WERI-Rb-1 (cell line): Measurements from ENCODE around the gene LRRC56.
A peak's percentile ranks its signal among the peaks of the same experiment; 100 is the strongest.

Source experiments
- DNase-seq: peaks from one replicate; pipeline ENCODE4 v3.0.0-alpha.2; 2020
- H3K27ac ChIP-seq: fragments of 250-450 bp; sonication (Bioruptor Pico); 2 replicates; pipeline ENCODE4 v1.5.1; 2020; ENCODE audit warnings: mild to moderate bottlenecking, moderate library complexity
- H3K27me3 ChIP-seq: fragments of 250-450 bp; sonication (Bioruptor Pico); 2 replicates; pipeline ENCODE4 v1.5.1; 2021; ENCODE audit warnings: mild to moderate bottlenecking, low read depth, moderate library complexity; ENCODE audit not compliant: insufficient read depth, severe bottlenecking
- H3K36me3 ChIP-seq: fragments of 250-450 bp; sonication (Bioruptor Pico); 2 replicates; pipeline ENCODE4 v1.5.1; 2020; ENCODE audit warnings: mild to moderate bottlenecking, moderate library complexity
- H3K4me3 ChIP-seq: 2 replicates; pipeline ENCODE4 v1.5.1; 2011; ENCODE audit warnings: low read depth, mild to moderate bottlenecking, control low read depth, low read length
- H3K9me3 ChIP-seq: fragments of 250-450 bp; sonication (Bioruptor Pico); 2 replicates; pipeline ENCODE4 v1.5.1; 2021; ENCODE audit warnings: mild to moderate bottlenecking, moderate library complexity; ENCODE audit not compliant: severe bottlenecking
- TF ChIP-seq, protein P1 (sequence below): IDR thresholded peaks from 2 replicates; pipeline ENCODE4 v1.5.1; 2011; ENCODE audit warnings: low read depth, mild to moderate bottlenecking, control low read depth, inconsistent platforms, low read length

LRRC56 gene

DNA sequence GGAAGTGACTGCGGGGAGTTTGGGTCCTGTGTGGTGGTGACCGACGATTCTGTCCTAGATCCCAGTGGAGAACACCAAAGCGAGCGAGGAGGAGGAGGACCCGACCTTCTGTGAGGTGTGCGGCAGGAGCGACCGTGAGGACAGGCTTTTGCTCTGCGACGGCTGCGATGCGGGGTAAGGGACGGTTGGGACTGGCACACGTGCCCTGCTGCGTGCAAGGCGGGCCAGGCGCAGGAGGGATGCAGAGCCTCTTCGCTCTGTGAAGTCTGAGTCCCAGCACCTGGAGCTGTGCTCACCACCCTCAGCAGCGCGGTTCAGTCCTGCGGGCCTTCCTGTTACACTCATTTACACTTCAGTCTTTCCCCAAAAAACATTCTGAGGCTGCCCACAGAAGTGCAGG, 55.2 kb downstream of the LRRC56 start:
- H3K27ac ChIP-seq, result no peak overlapping the region
- TF ChIP-seq, protein P1, sequence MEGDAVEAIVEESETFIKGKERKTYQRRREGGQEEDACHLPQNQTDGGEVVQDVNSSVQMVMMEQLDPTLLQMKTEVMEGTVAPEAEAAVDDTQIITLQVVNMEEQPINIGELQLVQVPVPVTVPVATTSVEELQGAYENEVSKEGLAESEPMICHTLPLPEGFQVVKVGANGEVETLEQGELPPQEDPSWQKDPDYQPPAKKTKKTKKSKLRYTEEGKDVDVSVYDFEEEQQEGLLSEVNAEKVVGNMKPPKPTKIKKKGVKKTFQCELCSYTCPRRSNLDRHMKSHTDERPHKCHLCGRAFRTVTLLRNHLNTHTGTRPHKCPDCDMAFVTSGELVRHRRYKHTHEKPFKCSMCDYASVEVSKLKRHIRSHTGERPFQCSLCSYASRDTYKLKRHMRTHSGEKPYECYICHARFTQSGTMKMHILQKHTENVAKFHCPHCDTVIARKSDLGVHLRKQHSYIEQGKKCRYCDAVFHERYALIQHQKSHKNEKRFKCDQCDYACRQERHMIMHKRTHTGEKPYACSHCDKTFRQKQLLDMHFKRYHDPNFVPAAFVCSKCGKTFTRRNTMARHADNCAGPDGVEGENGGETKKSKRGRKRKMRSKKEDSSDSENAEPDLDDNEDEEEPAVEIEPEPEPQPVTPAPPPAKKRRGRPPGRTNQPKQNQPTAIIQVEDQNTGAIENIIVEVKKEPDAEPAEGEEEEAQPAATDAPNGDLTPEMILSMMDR, result no peak

DNA sequence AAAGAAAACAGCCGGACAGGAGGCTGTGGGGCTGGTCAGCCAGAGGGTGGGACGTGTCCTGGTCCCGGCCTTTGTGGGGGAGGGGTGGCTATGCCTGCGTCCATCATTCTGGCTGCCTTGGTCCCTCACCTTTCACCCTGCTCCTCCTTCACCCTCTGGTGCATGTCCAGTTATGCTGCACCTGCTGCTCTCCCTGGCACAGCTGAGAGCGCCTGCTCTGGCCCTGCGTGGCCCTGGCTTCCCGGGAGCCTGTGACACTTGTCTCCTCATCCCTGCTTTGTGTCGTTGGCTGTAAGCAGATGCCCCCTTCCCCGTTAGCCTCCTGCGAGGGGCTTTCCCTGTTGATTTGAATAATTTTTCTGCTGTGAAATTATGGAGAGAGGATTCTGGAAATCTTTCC, 55.6 kb downstream of the LRRC56 start:
- Histone ChIP-seq H3K4me3 (no peak overlapping the region), H3K27me3 (no peaks in the 10 kb centered on the region), H3K36me3 (peaks cover 88% of the 10 kb centered on the region), H3K9me3 (no peaks in the 10 kb centered on the region), H3K27ac (no peak overlapping the region)
- no peak for DNase-seq
- TF ChIP-seq, protein P1, result no peak

More for the DNA sequence above, 55.2 kb downstream of the LRRC56 start:
- Histone ChIP-seq H3K9me3 (no peaks in the 10 kb centered on the region), H3K27me3 (no peaks in the 10 kb centered on the region), H3K4me3 (no peak overlapping the region), H3K36me3 (peaks cover 89% of the 10 kb centered on the region)
- DNase-seq, result no peak

DNA sequence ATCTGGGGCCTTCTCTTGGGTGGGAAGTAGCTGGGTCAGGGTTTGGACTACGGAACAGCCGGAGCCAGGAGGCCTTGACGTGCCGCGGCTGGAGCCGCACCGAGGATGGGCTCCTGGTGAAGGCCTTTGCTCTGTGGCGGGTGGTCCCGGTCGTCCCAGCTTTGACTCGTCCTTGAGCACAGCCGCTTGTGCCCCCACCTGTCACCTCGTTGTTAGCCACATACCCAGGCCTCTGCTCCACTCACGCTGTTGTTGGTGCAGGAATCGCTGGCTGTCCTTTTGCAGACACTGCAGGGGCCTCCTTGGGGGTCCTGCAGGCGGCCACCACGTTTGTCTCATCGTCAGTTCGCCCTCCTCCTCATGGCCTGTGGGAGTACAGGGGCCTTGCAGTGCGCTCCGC, 56.0 kb downstream of the LRRC56 start:
- no peak for DNase-seq
- TF ChIP-seq, protein P1, result no peak
- no peak overlapping the region for H3K27ac ChIP-seq
- H3K27me3 ChIP-seq, result no peaks in the 10 kb centered on the region
- H3K36me3 ChIP-seq, result peaks cover 88% of the 10 kb centered on the region
- no peak overlapping the region for H3K4me3 ChIP-seq
- no peaks in the 10 kb centered on the region for H3K9me3 ChIP-seq

DNA sequence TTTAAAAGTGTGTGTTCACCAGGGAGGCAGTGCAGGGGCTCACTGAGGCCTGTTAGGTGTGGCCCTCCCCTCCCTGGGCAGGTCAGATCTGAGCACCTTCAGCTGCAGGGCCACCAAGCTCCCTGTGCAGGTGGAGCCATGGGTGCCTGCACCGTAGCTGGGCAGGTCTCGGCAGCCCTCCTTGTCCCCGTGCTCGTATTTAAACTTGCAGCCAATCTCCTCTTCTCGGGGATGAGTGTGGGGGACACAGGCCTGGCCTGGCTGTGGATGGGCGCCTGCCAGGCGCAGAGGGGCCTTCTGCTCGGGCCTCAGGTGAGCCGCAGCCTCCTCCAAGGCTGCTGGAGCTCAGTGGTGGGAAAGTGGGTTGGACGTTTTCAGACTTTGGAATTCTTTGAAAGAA, 58.1 kb downstream of the LRRC56 start:
- no peaks in the 10 kb centered on the region for H3K27me3 ChIP-seq
- H3K27ac ChIP-seq, result no peak overlapping the region
- TF ChIP-seq, protein P1, result no peak
- no peak for DNase-seq
- H3K9me3 ChIP-seq, result no peaks in the 10 kb centered on the region
- no peak overlapping the region for H3K4me3 ChIP-seq
- H3K36me3 ChIP-seq, result peaks cover 88% of the 10 kb centered on the region

DNA sequence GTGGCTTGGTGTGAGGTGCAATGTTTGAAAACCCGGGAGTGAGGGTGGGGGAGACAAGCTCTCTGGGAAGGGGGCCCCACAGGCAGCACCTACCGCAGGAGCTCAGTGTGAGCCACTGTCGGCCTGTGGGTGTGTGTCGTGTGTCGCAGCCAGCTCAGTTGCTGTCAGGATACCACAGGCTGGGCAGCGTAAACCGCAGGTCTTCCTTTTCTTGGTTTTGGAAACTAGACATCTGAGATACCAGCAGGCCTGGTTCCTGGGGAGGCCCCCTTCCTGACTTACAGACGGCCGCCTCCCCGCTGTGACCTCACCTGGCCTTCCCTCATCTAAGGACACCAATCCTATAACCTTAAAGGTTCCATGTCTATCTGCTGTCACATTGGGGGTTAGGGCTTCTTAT, 59.0 kb downstream of the LRRC56 start:
- Histone ChIP-seq H3K27ac (no peak overlapping the region), H3K36me3 (peaks cover 87% of the 10 kb centered on the region), H3K9me3 (no peaks in the 10 kb centered on the region), H3K27me3 (no peaks in the 10 kb centered on the region), H3K4me3 (no peak overlapping the region)
- no peak for DNase-seq
- TF ChIP-seq, protein P1, result no peak

DNA sequence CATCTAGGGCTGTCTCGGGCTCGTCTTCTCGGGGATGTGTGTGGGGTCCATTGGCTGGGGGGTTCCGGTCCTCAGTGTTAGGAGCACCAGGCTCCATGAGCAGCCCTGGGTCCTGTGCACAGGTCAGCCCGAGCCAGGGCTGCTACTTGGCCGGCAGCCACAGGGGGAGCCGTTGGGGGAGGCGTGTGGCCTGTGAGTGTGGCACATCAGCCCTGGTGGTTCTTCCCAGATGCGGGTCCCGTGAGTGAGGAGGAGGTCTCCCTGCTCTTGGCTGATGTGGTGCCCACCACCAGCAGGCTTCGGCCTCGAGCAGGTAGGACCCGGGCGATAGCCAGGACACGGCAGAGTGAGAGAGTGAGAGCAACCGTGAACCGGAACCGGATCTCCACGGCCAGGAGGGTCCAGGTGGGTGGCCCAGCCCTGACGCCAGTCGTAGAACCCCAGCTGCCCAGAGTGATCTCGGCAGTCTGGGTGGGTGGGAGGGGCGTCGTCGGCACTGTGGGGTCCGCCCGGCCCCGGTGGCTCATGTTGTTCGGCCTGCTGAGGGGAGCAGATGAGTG, 59.9 kb downstream of the LRRC56 start:
- H3K36me3 ChIP-seq, result peaks cover 90% of the 10 kb centered on the region
- TF ChIP-seq, protein P1, result peak; percentile 64
- no peak for DNase-seq
- no peaks in the 10 kb centered on the region for H3K9me3 ChIP-seq
- H3K27me3 ChIP-seq, result no peaks in the 10 kb centered on the region
- no peak overlapping the region for H3K4me3 ChIP-seq
- H3K27ac ChIP-seq, result no peak overlapping the region
